Muscle layer of duodenum (tissue), 2 donors: ENCODE results near the gene A4GALT.

Experiments
- H3K27ac ChIP-seq: one replicate; pipeline ENCODE4 v1.7.0; 2013; ENCODE audit warnings: mild to moderate bottlenecking, low read length
- H3K27me3 ChIP-seq: one replicate; pipeline ENCODE4 v1.7.0; 2013; ENCODE audit warnings: low read depth, mild to moderate bottlenecking, control low read depth, low read length
- H3K36me3 ChIP-seq, 2 donors: one replicate each; pipeline ENCODE4 v1.7.0; 2013; ENCODE audit warnings: low read length in 2 of 2, control low read depth in 1 of 2, mild to moderate bottlenecking in 1 of 2; ENCODE audit not compliant: insufficient read depth in 2 of 2, control insufficient read depth in 1 of 2
- H3K4me1 ChIP-seq, 2 donors: one replicate each; pipeline ENCODE4 v1.7.0; 2013; ENCODE audit warnings: low read length in 2 of 2, mild to moderate bottlenecking in 2 of 2, control low read depth in 1 of 2, moderate library complexity in 1 of 2; ENCODE audit not compliant: insufficient read depth in 2 of 2, control insufficient read depth in 1 of 2
- H3K4me3 ChIP-seq, 2 donors: one replicate each; pipeline ENCODE4 v1.7.0; 2013; ENCODE audit warnings: low read length in 2 of 2, low read depth in 1 of 2, mild to moderate bottlenecking in 1 of 2
- H3K9me3 ChIP-seq, 2 donors: one replicate each; pipeline ENCODE4 v1.7.0; 2013; ENCODE audit warnings: low read length in 2 of 2, control low read depth in 1 of 2, mild to moderate bottlenecking in 1 of 2; ENCODE audit not compliant: control insufficient read depth in 1 of 2
- donor health status: healthy.

A4GALT gene

GRCh38 chr22:42714768-42715390 lies 5.8 kb downstream of the A4GALT start:
- Histone ChIP-seq H3K4me3 (no peak overlapping the region), H3K9me3 (no peaks in the 10 kb centered on the region), H3K36me3 (no peaks in the 10 kb centered on the region), H3K27ac (no peak overlapping the region), H3K4me1 (peaks cover 0 to 31% of the 10 kb centered on the region in 2 donors), H3K27me3 (peaks cover 4% of the 10 kb centered on the region)

- Histone ChIP-seq H3K36me3 (peaks cover 0 to 6% of the 10 kb centered on the region in 2 donors), H3K27ac (no peak overlapping the region), H3K4me1 (peaks cover 0 to 31% of the 10 kb centered on the region in 2 donors)
These were observed 6.4 kb downstream of the A4GALT start for GRCh38 chr22:42714308-42714707.

GRCh38 chr22:42711895-42712837 lies 8.5 kb downstream of the A4GALT start:
- Histone ChIP-seq H3K4me1 (peaks cover 0 to 16% of the 10 kb centered on the region in 2 donors), H3K36me3 (peaks cover 0 to 6% of the 10 kb centered on the region in 2 donors), H3K27me3 (no peaks in the 10 kb centered on the region), H3K9me3 (no peaks in the 10 kb centered on the region), H3K27ac (no peak overlapping the region), H3K4me3 (no peak overlapping the region)

More at GRCh38 chr22:42714308-42714707, 6.4 kb downstream of the A4GALT start:
- Histone ChIP-seq H3K9me3 (no peaks in the 10 kb centered on the region), H3K27me3 (peaks cover under 1% of the 10 kb centered on the region), H3K4me3 (no peak overlapping the region)

- Histone ChIP-seq H3K4me3 (no peak overlapping the region), H3K4me1 (peaks cover 0 to 10% of the 10 kb centered on the region in 2 donors), H3K36me3 (peaks cover 0 to 6% of the 10 kb centered on the region in 2 donors), H3K9me3 (no peaks in the 10 kb centered on the region), H3K27me3 (no peaks in the 10 kb centered on the region), H3K27ac (no peak overlapping the region)
These were observed 9.4 kb downstream of the A4GALT start for GRCh38 chr22:42711281-42711731.

- Histone ChIP-seq H3K4me1 (no peaks in the 10 kb centered on the region), H3K4me3 (no peak overlapping the region), H3K36me3 (peaks cover 0 to 6% of the 10 kb centered on the region in 2 donors), H3K27ac (no peak overlapping the region), H3K27me3 (no peaks in the 10 kb centered on the region), H3K9me3 (no peaks in the 10 kb centered on the region)
These were observed 12.3 kb downstream of the A4GALT start for GRCh38 chr22:42708417-42708816.

GRCh38 chr22:42707496-42707895 lies 13.2 kb downstream of the A4GALT start:
- Histone ChIP-seq H3K4me3 (no peak overlapping the region), H3K27me3 (no peaks in the 10 kb centered on the region), H3K9me3 (no peaks in the 10 kb centered on the region), H3K27ac (no peak overlapping the region), H3K36me3 (peaks cover 0 to 6% of the 10 kb centered on the region in 2 donors), H3K4me1 (no peaks in the 10 kb centered on the region)

GRCh38 chr22:42704896-42705295 lies 15.8 kb downstream of the A4GALT start:
- Histone ChIP-seq H3K27me3 (no peaks in the 10 kb centered on the region), H3K4me1 (peaks cover 0 to 14% of the 10 kb centered on the region in 2 donors), H3K9me3 (no peaks in the 10 kb centered on the region), H3K4me3 (no peak overlapping the region), H3K27ac (no peak overlapping the region), H3K36me3 (peaks cover 0 to 6% of the 10 kb centered on the region in 2 donors)

GRCh38 chr22:42702675-42703074 lies 18.0 kb downstream of the A4GALT start:
- Histone ChIP-seq H3K27ac (no peak overlapping the region), H3K9me3 (no peaks in the 10 kb centered on the region), H3K27me3 (no peaks in the 10 kb centered on the region), H3K4me3 (no peak overlapping the region), H3K4me1 (peaks cover 0 to 16% of the 10 kb centered on the region in 2 donors), H3K36me3 (no peaks in the 10 kb centered on the region)

- Histone ChIP-seq H3K4me1 (peaks cover 0 to 16% of the 10 kb centered on the region in 2 donors), H3K27me3 (no peaks in the 10 kb centered on the region), H3K4me3 (no peak overlapping the region), H3K9me3 (no peaks in the 10 kb centered on the region), H3K36me3 (no peaks in the 10 kb centered on the region), H3K27ac (no peak overlapping the region)
These were observed 19.0 kb downstream of the A4GALT start for GRCh38 chr22:42701694-42702093.

GRCh38 chr22:42700901-42701300 lies 19.8 kb downstream of the A4GALT start:
- H3K27ac ChIP-seq = no peak overlapping the region
- H3K27me3 ChIP-seq = no peaks in the 10 kb centered on the region
- H3K9me3 ChIP-seq = no peaks in the 10 kb centered on the region
- H3K4me1 ChIP-seq = peaks cover 0 to 21% of the 10 kb centered on the region in 2 donors
- H3K36me3 ChIP-seq = no peaks in the 10 kb centered on the region
- no peak overlapping the region for H3K4me3 ChIP-seq

GRCh38 chr22:42700355-42700754 lies 20.3 kb downstream of the A4GALT start:
- H3K4me3 ChIP-seq = no peak overlapping the region
- H3K27ac ChIP-seq = no peak overlapping the region
- no peaks in the 10 kb centered on the region for H3K36me3 ChIP-seq
- H3K9me3 ChIP-seq = no peaks in the 10 kb centered on the region
- H3K4me1 ChIP-seq = peaks cover 0 to 21% of the 10 kb centered on the region in 2 donors
- no peaks in the 10 kb centered on the region for H3K27me3 ChIP-seq
